Measurements from ENCODE around the gene MOB3C. TPM values are rescaled to one million over a fixed set of nuclear protein-coding genes. Genes with fewer than 3 reads are reported as not detected.

Gene MOB3C
- total RNA-seq, 2 donors from 2014 or later, result 12.3 to 20.7 TPM

- Mint-ChIP-seq H3K27ac (no peak overlapping the region), H3K9me3 (peaks cover 2% of the 10 kb centered on the region), H3K4me3 (no peak overlapping the region), H3K27me3 (no peaks in the 10 kb centered on the region), H3K4me1 (ENCODE audit: low read depth in 2 of 2) (no peaks in the 10 kb centered on the region), H3K36me3 (peaks cover 26% of the 10 kb centered on the region)
- ATAC-seq, result no peak
- no peak for DNase-seq (ENCODE audit: low spot score)
Observed at GRCh38 chr1:46650491-46650890, 33.9 kb upstream of the MOB3C start.

DNA sequence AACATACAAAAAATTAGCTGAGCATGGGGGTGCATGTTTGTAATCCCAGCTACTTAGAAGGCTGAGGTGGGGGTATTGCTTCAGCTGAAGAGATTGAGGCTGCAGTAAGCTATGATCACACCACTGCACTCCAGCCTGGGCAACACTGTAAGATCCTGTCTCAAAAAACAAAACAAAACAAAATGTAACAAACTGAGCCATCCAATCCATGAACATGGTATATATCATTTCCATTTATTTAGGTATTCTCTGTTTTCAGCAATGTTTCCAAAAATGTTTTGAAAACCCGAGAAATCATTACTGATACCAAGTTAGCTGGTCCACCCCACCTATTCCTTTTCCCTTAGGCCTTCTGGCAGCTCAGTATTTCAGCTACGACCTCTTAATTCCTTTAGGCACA is 33.2 kb upstream of the MOB3C start:
- Mint-ChIP-seq H3K27ac (no peak overlapping the region), H3K4me3 (no peak overlapping the region), H3K36me3 (peaks cover 21% of the 10 kb centered on the region), H3K27me3 (no peaks in the 10 kb centered on the region), H3K4me1 (ENCODE audit: low read depth in 2 of 2) (no peaks in the 10 kb centered on the region), H3K9me3 (peaks cover 2% of the 10 kb centered on the region)
- DNase-seq (ENCODE audit: low spot score) (no peak), ATAC-seq (no peak)

- ATAC-seq, result no peak
- Mint-ChIP-seq H3K27me3 (no peaks in the 10 kb centered on the region), H3K36me3 (peaks cover 18% of the 10 kb centered on the region), H3K9me3 (peaks cover 2% of the 10 kb centered on the region), H3K27ac (no peak overlapping the region), H3K4me3 (no peak overlapping the region), H3K4me1 (ENCODE audit: low read depth in 2 of 2) (no peaks in the 10 kb centered on the region)
- no peak for DNase-seq (ENCODE audit: low spot score)
Observed at GRCh38 chr1:46647611-46648010, 31.0 kb upstream of the MOB3C start.

- no peaks in the 10 kb centered on the region for H3K27me3 Mint-ChIP-seq
- peaks cover 18% of the 10 kb centered on the region for H3K36me3 Mint-ChIP-seq
- ATAC-seq (no peak), DNase-seq (ENCODE audit: low spot score) (no peak)
- no peak overlapping the region for H3K27ac Mint-ChIP-seq
- no peaks in the 10 kb centered on the region for H3K4me1 Mint-ChIP-seq (ENCODE audit: low read depth in 2 of 2)
- peaks cover 2% of the 10 kb centered on the region for H3K9me3 Mint-ChIP-seq
- no peak overlapping the region for H3K4me3 Mint-ChIP-seq
Observed at GRCh38 chr1:46646844-46647243, 30.2 kb upstream of the MOB3C start.

DNA sequence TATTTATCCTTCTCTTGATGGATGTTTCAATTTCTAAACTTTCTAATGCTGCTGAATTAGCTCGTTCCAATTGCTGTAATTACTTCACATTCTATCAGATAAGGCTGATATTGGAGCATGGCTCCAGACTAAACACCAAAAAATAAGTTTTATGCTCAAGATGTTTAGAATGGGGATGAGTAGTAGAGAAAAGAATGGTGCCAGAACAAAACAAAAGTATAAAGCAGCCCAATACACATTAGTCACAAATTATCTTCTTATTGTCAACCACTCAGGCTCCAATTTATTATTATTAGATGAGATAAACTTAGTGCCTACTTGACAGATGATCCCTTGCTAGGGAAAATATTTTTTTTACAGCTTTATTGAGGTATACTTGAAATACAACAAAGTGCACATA is 29.7 kb upstream of the MOB3C start:
- Mint-ChIP-seq H3K36me3 (peaks cover 18% of the 10 kb centered on the region), H3K27me3 (no peaks in the 10 kb centered on the region), H3K4me1 (ENCODE audit: low read depth in 2 of 2) (no peaks in the 10 kb centered on the region), H3K9me3 (peaks cover 2% of the 10 kb centered on the region), H3K4me3 (no peak overlapping the region), H3K27ac (no peak overlapping the region)
- DNase-seq (ENCODE audit: low spot score) (no peak), ATAC-seq (no peak)

DNA sequence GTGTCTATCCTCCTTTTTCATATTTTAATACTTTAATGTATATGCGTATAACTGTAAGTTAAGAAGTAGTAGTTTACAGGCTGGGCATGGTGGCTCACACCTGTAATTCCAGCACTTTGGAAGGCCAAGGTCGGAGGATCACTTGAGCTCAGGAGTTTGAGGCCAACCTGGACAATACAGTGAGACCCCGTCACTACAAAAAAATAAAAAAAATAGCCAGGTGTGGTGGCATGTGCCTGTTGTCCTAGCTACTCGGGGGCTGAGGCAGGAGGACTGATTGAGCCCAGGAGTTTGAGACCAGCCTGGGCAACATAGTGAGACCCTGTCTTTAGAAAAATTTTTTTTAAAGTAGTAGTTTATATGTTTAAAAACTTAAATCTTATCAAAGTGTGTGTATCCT is 29.2 kb upstream of the MOB3C start:
- no peaks in the 10 kb centered on the region for H3K4me1 Mint-ChIP-seq (ENCODE audit: low read depth in 2 of 2)
- H3K36me3 Mint-ChIP-seq, result peaks cover 17% of the 10 kb centered on the region
- ATAC-seq (no peak), DNase-seq (ENCODE audit: low spot score) (no peak)
- no peaks in the 10 kb centered on the region for H3K27me3 Mint-ChIP-seq
- peaks cover 2% of the 10 kb centered on the region for H3K9me3 Mint-ChIP-seq
- no peak overlapping the region for H3K27ac Mint-ChIP-seq
- H3K4me3 Mint-ChIP-seq, result no peak overlapping the region

- no peaks in the 10 kb centered on the region for H3K9me3 Mint-ChIP-seq
- ATAC-seq, result no peak
- H3K27ac Mint-ChIP-seq, result no peak overlapping the region
- no peaks in the 10 kb centered on the region for H3K4me1 Mint-ChIP-seq (ENCODE audit: low read depth in 2 of 2)
- peaks cover 10% of the 10 kb centered on the region for H3K36me3 Mint-ChIP-seq
- no peak overlapping the region for H3K4me3 Mint-ChIP-seq
- no peak for DNase-seq (ENCODE audit: low spot score)
- no peaks in the 10 kb centered on the region for H3K27me3 Mint-ChIP-seq
Observed at GRCh38 chr1:46643368-46643775, 26.8 kb upstream of the MOB3C start.

GRCh38 chr1:46642115-46642680 is 25.6 kb upstream of the MOB3C start:
- Mint-ChIP-seq H3K36me3 (peaks cover 5% of the 10 kb centered on the region), H3K9me3 (no peaks in the 10 kb centered on the region), H3K4me1 (ENCODE audit: low read depth in 2 of 2) (no peaks in the 10 kb centered on the region), H3K27ac (no peak overlapping the region), H3K4me3 (no peak overlapping the region), H3K27me3 (no peaks in the 10 kb centered on the region)
- no peak for DNase-seq (ENCODE audit: low spot score)
- ATAC-seq, result no peak

- no peaks in the 10 kb centered on the region for H3K4me1 Mint-ChIP-seq (ENCODE audit: low read depth in 2 of 2)
Observed at GRCh38 chr1:46639547-46639946, 22.9 kb upstream of the MOB3C start.

DNA sequence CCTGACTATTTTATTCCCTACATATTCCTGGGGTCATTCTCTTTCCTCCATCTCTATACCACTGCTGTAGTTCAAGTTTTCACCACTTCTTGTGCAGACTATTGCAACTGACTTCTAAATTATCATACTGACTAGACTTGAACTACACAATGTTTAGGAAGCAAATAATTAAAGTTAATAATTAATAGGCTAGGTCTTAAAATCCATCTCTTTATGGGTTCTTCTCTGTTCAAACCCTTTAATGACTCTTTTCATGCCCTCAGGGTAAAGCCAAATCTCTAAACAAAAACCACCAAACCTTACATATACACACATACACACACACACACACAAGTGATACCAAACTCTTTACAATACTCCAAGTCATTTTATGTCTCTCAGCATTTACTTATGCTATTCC is 22.3 kb upstream of the MOB3C start:
- Mint-ChIP-seq H3K27ac (no peak overlapping the region), H3K9me3 (no peaks in the 10 kb centered on the region), H3K4me1 (ENCODE audit: low read depth in 2 of 2) (no peaks in the 10 kb centered on the region), H3K36me3 (no peaks in the 10 kb centered on the region), H3K27me3 (no peaks in the 10 kb centered on the region), H3K4me3 (no peak overlapping the region)
- ATAC-seq (no peak), DNase-seq (ENCODE audit: low spot score) (no peak)

More at GRCh38 chr1:46639547-46639946, 22.9 kb upstream of the MOB3C start:
- no peaks in the 10 kb centered on the region for H3K36me3 Mint-ChIP-seq
- DNase-seq (ENCODE audit: low spot score) (no peak), ATAC-seq (no peak)
- no peaks in the 10 kb centered on the region for H3K27me3 Mint-ChIP-seq
- no peak overlapping the region for H3K4me3 Mint-ChIP-seq
- H3K27ac Mint-ChIP-seq, result no peak overlapping the region
- H3K9me3 Mint-ChIP-seq, result no peaks in the 10 kb centered on the region

GRCh38 chr1:46637444-46638083 is 21.0 kb upstream of the MOB3C start:
- Mint-ChIP-seq H3K27me3 (no peaks in the 10 kb centered on the region), H3K27ac (no peak overlapping the region), H3K36me3 (no peaks in the 10 kb centered on the region), H3K4me1 (ENCODE audit: low read depth in 2 of 2) (no peaks in the 10 kb centered on the region), H3K4me3 (no peak overlapping the region), H3K9me3 (no peaks in the 10 kb centered on the region)
- no peak for ATAC-seq
- no peak for DNase-seq (ENCODE audit: low spot score)

DNA sequence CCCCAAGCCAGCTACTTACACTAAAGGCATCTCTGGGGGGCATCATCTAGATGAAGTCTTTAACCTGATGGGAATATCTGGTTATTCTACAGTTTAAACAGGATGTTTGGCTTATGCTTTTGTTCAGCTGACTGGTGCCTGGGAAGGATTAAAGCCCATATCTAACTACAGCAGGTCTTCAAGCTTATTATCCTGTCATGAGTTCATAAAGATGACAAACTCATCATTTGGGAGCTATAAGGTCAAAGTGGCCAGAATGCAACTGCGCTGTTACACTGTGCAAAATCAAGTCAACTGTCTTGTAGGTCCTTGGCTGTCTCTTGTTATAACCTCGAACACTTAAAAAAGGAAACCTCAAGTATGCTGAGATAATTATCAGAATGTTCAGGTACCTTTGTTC is 18.6 kb upstream of the MOB3C start:
- Mint-ChIP-seq H3K9me3 (no peaks in the 10 kb centered on the region), H3K27me3 (no peaks in the 10 kb centered on the region), H3K36me3 (no peaks in the 10 kb centered on the region), H3K27ac (no peak overlapping the region), H3K4me3 (no peak overlapping the region), H3K4me1 (ENCODE audit: low read depth in 2 of 2) (no peaks in the 10 kb centered on the region)
- ATAC-seq (no peak), DNase-seq (ENCODE audit: low spot score) (no peak)

DNA sequence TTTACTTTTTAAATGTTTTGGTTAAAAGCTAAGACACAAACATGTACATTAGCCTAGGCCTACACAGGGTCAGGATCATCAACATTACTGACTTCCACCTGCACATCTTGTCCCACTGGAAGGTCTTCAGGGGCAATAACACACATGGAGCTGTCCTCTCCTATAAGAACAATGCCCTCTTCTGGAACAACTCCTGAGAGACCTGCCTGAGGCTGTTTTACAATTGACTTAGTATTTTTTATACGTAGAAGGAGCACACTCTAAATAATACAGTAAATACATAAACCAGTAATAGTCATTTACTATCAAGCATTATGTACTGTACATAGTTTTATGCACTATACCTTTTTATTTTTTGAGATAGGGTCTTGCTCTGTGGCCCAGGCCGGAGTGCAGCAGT is 14.1 kb upstream of the MOB3C start:
- DNase-seq (ENCODE audit: low spot score), result no peak
- Mint-ChIP-seq H3K36me3 (no peaks in the 10 kb centered on the region), H3K4me3 (no peak overlapping the region), H3K4me1 (ENCODE audit: low read depth in 2 of 2) (no peaks in the 10 kb centered on the region), H3K9me3 (no peaks in the 10 kb centered on the region), H3K27ac (no peak overlapping the region), H3K27me3 (no peaks in the 10 kb centered on the region)
- ATAC-seq, result no peak

DNA sequence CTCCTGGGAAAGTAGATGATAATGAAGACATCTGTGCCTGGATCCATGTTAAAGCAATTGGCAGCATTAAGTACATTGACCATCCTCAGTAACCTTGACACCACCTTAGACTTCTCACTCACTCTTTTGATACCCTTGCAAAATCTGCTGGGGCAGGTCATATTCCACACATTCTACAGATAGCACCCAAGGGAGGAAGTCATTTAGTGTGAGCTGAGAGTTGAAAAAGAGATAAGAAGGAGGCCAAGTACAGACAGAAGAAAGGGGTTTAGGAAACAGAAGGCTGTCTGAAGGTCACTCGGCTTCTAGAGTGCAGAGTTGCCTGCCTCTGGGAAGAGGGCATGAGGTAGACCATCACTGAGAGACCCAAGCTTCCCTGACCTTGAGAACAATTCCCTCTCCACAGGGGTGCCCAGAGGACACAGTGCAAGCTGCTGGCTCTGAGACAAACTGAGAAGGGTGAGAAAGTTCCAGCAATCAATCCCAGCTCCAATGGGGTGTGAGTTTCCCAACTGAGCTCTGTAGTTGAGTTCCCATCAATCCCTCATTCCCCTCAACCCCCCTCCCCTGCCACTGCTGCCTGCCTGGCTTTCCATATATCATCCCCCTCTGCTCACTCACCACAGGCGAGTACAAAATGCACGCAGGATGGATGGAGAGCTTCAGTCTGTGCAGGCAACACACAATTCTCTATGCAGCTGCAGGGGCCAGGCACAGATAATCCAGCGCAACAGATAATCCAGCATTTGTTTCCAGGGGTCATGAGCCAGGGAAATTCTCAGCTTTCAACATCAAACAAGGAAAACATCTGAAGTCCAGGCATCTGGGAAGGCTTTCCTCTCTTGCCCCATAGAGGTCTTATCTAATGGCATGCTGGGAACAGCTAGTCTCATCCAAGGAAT is 7.4 kb upstream of the MOB3C start:
- Mint-ChIP-seq H3K9me3 (no peaks in the 10 kb centered on the region), H3K27ac (no peak overlapping the region), H3K27me3 (no peaks in the 10 kb centered on the region), H3K4me3 (no peak overlapping the region), H3K4me1 (ENCODE audit: low read depth in 2 of 2) (peaks cover 0 to 2% of the 10 kb centered on the region in 2 donors), H3K36me3 (no peaks in the 10 kb centered on the region)
- DNase-seq (ENCODE audit: low spot score) (no peak), ATAC-seq (no peak)
